Measurements from ENCODE around the gene GLB1L3. TPM values are rescaled to one million over a fixed set of nuclear protein-coding genes. Genes with fewer than 3 reads are reported as not detected.

Gene GLB1L3
- total and polyA plus RNA-seq, 2 of the 4 experiments (the other 2 are of a cell fraction), result not detected

DNA sequence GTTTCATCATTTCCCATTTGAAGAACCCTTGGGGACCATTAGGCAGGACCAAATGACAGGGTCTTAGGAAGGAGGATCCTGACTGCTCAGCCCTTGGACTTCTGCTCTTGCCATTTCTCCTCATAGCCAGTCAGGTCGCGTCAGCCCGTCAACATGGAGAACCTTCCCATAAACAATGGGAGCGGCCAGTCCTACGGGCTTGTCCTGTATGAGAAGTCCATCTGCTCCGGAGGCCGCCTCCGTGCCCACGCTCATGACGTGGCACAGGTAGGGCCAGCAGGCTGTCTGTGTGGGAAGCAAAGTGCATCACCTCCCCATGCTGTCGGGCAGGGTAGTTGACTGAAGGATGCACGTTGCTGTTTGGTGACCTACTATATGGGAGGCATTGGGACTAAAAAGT lies 36.0 kb downstream of the GLB1L3 start:
- 82% methylated on average over 3 of the region's 12 CpGs; no CpG with 5 or more reads in 1 of the 2 experiments for WGBS, 2 experiments (ENCODE audit: extremely low coverage in 2 of 2, insufficient read length in 1 of 2)
- H2BK15ac ChIP-seq (ENCODE audit: low read depth, low read length), result no peak overlapping the region
- H2AK9ac ChIP-seq (replicated peaks; ENCODE audit: low read depth, low read length, poor library complexity), result no peak overlapping the region
- in situ Hi-C loops (cut with MboI; ENCODE audit: low sequenced_read_pairs) (no loop called here), intact Hi-C loops (cut with micrococcal nuclease) (no loop called here), dilution Hi-C loops (cut with HindIII; ENCODE audit: low sequenced_read_pairs, unreplicated experiment) (no loop called here)
- no peak overlapping the region for H2BK120ac ChIP-seq (ENCODE audit: low read depth, low read length)
- no peak overlapping the region for H4K8ac ChIP-seq (ENCODE audit: low read depth in 2 of 2, low read length in 2 of 2)
- H3K9me3 ChIP-seq (ENCODE audit: control insufficient read depth, insufficient read depth, low read length), result peaks cover 3% of the 10 kb centered on the region
- no TSS peak for BruUV-seq (replicated peaks)
- no peak overlapping the region for H4K91ac ChIP-seq (ENCODE audit: insufficient read depth, low read depth, low read length)
- H3K27me3 ChIP-seq (ENCODE audit: control insufficient read depth, insufficient read depth, low read length), result no peaks in the 10 kb centered on the region
- H4K20me1 ChIP-seq (ENCODE audit: insufficient read depth, low read length), result no peaks in the 10 kb centered on the region
- no peak overlapping the region for H3K9ac ChIP-seq (ENCODE audit: low read depth, low read length)
- no peak overlapping the region for H3K27ac ChIP-seq (ENCODE audit: insufficient read depth, low read length)
- H2BK20ac ChIP-seq (ENCODE audit: low read depth, low read length), result no peak overlapping the region
- H2BK5ac ChIP-seq (ENCODE audit: low read depth, low read length, poor library complexity, severe bottlenecking), result no peak overlapping the region
- no peak overlapping the region for H3K56ac ChIP-seq (ENCODE audit: extremely low read depth, insufficient read depth, low read length)
- POLR2A ChIA-PET (ENCODE audit: unreplicated experiment), result no interaction called here
- CTCF ChIA-PET, result no interaction called here
- no peaks in the 10 kb centered on the region for H3K9me1 ChIP-seq (ENCODE audit: insufficient read depth, low read length)
- H3K23ac ChIP-seq (ENCODE audit: low read depth, low read length), result no peak overlapping the region
- no peak overlapping the region for H2AFZ ChIP-seq (replicated peaks; ENCODE audit: low read length, poor library complexity)
- H3K4me1 ChIP-seq (ENCODE audit: control insufficient read depth, insufficient read depth, low read length), result no peaks in the 10 kb centered on the region
- H3K79me1 ChIP-seq (ENCODE audit: low read depth in 1 of 2, low read length in 2 of 2), result no peaks in the 10 kb centered on the region
- DNase-seq (no peak), ATAC-seq (ENCODE audit: low read depth) (no peak)
- no peak overlapping the region for H2AK5ac ChIP-seq (ENCODE audit: low read depth, low read length)
- H3K36me3 ChIP-seq (ENCODE audit: control insufficient read depth, insufficient read depth, low read length), result no peaks in the 10 kb centered on the region
- H3K4ac ChIP-seq (ENCODE audit: low read depth, low read length), result no peak overlapping the region
- no peak overlapping the region for H3K14ac ChIP-seq (replicated peaks; ENCODE audit: low read depth, low read length)
- H4K5ac ChIP-seq (ENCODE audit: low read depth, low read length), result no peak overlapping the region
- TF ChIP-seq BHLHE40 (IDR thresholded peaks at IDR 0.05; ENCODE audit: low read depth, low read length) (no peak), POLR2A (IDR thresholded peaks at IDR 0.05; ENCODE audit: low read depth, low read length) (no peak), NFE2L2 (IDR thresholded peaks at IDR 0.05; ENCODE audit: low read depth, low read length) (no peak), RFX5 (IDR thresholded peaks at IDR 0.05; ENCODE audit: low read depth, low read length) (no peak), FOS (IDR thresholded peaks at IDR 0.05; ENCODE audit: low read depth, low read length) (no peak), CHD1 (IDR thresholded peaks at IDR 0.05; ENCODE audit: low read depth, low read length) (no peak), SMC3 (IDR thresholded peaks at IDR 0.05; ENCODE audit: low read depth, low read length) (no peak), CTCF (conservative IDR thresholded peaks at IDR 0.05; ENCODE audit: low read depth, low read length) (no peak), MAZ (IDR thresholded peaks at IDR 0.05; ENCODE audit: borderline replicate concordance, low read depth, low read length) (no peak)
- TF ChIP-seq, protein P1, sequence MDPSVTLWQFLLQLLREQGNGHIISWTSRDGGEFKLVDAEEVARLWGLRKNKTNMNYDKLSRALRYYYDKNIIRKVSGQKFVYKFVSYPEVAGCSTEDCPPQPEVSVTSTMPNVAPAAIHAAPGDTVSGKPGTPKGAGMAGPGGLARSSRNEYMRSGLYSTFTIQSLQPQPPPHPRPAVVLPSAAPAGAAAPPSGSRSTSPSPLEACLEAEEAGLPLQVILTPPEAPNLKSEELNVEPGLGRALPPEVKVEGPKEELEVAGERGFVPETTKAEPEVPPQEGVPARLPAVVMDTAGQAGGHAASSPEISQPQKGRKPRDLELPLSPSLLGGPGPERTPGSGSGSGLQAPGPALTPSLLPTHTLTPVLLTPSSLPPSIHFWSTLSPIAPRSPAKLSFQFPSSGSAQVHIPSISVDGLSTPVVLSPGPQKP (IDR thresholded peaks at IDR 0.05; ENCODE audit: borderline replicate concordance, low read depth, low read length), result no peak
- no peak overlapping the region for H3K4me2 ChIP-seq (ENCODE audit: low read depth, low read length)
- H3K4me3 ChIP-seq (ENCODE audit: insufficient read depth, low read depth, low read length), result no peak overlapping the region
- no peak overlapping the region for H3K18ac ChIP-seq (ENCODE audit: low read depth, low read length)

All from IMR-90 (cell line).